HG03354 (cell line): ENCODE data around the gene FXYD6.

Experiments used
- ATAC-seq: cut with Tn5 transposase; IDR thresholded peaks from one replicate; pipeline ENCODE4 v1.9.1; 2021; ENCODE audit warnings: mild to moderate bottlenecking; ENCODE audit not compliant: unreplicated experiment, poor library complexity, severe bottlenecking

The FXYD6 gene

GRCh38 chr11:117806846-117807245 lies 69.6 kb downstream of the FXYD6 start:
- no peak for ATAC-seq

- ATAC-seq: no peak
Measured at GRCh38 chr11:117805045-117805444, 71.4 kb downstream of the FXYD6 start.

GRCh38 chr11:117803896-117804295 lies 72.6 kb downstream of the FXYD6 start:
- ATAC-seq: no peak

GRCh38 chr11:117799634-117800033 lies 76.8 kb downstream of the FXYD6 start:
- no peak for ATAC-seq

- no peak for ATAC-seq
Measured at GRCh38 chr11:117796872-117797529, 79.5 kb downstream of the FXYD6 start, which contains the start of gene DSCAML1. Gene DSCAML1, minus strand, starts transcription at chr11:117797216. Its CDS starts 137 bp downstream, at chr11:117797079.

GRCh38 chr11:117796456-117796871 lies 80.0 kb downstream of the FXYD6 start:
- ATAC-seq: no peak

DNA sequence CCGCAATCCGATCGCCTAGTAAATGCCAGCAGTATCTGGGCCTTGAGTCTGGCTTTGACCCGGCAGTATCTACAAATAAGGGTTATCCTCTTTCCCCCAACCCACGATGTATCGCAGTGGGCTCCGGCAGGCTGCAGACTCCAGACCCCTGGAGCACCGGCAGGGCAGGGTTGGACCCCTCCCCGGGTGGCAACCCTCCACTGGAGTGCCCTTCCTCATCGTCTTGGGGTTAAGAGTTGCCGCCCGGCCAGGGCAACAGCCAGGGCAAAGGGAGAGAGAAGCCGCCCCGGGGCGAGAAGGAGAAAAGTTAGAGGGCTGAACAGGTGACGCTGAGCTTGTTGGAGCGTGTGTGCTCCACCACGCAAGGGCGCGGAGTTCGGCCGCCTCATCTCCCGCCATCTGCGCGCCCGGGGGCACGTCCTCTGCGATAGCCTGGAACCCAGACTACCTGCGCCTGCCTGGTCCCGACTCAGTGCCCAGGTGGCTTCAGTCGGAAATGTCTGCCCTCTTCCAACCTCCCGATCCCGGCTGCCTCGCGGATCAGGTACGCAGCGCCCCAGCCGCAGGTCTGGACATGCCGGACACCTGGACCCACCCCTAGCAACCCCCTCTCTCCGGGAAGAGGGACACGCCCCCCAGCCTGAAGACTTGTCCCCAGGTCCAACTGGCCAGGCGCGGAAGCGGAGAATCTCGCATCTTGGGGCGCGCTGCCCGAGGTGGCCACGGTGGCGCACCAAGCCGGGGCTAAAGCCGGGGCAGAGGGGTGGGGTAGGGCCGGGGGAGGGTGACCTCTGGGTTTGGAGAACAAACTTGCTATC lies 80.6 kb downstream of the FXYD6 start:
- ATAC-seq: no peak

DNA sequence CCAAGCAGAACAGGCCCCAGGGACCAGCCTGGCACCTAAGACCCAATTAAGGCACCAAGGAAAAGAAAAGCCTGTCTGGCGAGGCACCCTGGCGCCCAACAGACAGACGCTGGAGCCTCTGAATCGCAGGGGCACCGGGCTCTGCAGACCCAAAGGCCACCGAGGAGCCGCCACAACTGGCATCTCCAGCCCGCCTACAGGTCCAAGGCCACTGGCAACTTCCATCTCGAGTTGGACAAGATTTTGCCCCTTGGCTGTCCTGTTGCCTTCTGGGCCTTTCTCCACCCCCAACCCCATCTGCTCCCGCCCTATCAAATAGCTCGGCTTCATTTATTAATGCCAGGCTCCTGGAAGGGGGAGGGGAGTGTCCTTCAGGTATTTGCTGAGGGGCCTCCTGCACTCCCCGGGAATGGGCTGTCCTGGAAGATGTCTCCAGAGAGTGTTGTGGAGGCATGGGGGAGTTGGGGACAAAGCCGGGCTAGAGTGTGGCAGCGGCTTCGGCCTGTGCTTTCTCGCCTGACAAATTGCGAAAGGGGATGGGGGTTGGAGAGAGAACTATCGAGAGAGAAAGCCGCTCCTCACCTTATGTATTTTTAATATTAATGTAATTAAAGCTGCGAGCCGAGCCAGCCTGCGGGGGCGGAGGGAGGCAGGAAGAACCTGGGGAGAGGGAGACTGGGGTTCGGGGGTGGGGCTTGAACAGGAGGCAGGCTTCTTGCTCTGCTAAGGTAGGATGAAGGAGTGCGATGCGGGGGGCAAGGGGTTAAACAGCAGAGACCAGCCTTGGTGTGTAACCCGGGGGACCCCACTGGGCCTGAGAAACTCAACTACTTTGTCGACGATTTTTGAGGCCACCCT lies 81.5 kb downstream of the FXYD6 start:
- no peak for ATAC-seq

DNA sequence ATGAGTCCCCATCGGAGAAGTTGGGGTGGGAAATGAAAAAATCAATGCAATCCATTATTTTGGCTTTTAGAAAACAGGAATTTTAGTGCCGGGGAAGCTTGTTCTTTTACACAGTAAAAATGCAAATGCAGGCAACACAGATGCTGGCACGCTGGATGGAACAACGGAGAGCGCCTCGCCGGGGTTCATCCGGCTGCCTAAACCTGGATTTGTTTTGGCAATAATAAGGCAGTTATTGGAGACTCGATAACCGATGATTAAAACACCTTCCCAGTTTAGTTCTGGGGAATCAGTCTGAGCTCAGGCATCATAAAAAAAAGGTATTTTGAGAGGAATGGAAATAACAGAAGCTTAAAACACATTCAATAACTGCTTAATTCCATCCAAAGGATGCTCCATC lies 82.3 kb downstream of the FXYD6 start:
- ATAC-seq: no peak

- no peak for ATAC-seq
Measured at GRCh38 chr11:117793583-117793982, 82.9 kb downstream of the FXYD6 start.

- ATAC-seq: no peak
Measured at GRCh38 chr11:117792992-117793391, 83.5 kb downstream of the FXYD6 start.

DNA sequence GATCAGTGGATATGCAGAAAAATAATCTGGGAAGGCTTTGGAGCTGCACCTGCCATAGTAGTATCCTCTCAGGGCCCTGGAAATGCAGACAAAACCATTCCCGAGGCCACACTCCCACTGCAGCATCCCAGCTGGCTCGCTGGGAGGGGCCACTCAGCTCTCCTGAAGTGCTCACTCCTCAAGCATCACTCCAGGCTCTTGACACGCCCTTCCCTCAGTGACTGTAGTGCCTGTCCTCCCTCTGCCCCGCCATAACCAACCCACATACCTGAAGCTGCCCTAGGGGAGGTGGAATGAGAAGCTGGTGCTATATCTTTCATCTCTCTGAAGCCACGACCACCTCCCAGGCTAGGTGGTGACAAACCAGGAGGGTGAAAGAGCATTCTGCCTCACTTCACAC lies 84.2 kb downstream of the FXYD6 start:
- ATAC-seq: no peak

DNA sequence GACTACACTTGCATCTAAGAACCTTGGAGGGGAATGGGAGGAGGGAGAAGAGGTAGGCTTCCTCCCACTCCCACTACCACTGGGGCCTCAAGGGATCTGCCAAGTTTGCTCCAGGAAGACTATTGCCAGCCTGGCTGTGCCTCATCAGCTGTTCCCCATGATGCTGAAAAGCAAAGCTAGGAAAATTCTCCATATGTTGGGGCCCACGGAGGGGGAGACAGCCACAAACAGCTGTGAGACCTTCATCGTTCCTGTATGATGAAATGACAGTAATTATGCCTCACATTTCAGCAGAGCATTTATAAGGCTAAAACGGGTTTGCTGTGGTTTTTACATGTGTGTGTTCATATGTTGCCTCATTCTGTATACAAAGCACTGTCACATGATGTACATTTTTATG lies 86.2 kb downstream of the FXYD6 start:
- ATAC-seq: no peak

- ATAC-seq: no peak
Measured at GRCh38 chr11:117789241-117789640, 87.2 kb downstream of the FXYD6 start.
